ENCODE measurements around the gene PCDH18.
"Not testable (repeated sequence)": the region's sequence is repeated elsewhere in the genome, so short reads cannot be mapped to it uniquely, and the experiment has no call there.

The PCDH18 gene, protein sequence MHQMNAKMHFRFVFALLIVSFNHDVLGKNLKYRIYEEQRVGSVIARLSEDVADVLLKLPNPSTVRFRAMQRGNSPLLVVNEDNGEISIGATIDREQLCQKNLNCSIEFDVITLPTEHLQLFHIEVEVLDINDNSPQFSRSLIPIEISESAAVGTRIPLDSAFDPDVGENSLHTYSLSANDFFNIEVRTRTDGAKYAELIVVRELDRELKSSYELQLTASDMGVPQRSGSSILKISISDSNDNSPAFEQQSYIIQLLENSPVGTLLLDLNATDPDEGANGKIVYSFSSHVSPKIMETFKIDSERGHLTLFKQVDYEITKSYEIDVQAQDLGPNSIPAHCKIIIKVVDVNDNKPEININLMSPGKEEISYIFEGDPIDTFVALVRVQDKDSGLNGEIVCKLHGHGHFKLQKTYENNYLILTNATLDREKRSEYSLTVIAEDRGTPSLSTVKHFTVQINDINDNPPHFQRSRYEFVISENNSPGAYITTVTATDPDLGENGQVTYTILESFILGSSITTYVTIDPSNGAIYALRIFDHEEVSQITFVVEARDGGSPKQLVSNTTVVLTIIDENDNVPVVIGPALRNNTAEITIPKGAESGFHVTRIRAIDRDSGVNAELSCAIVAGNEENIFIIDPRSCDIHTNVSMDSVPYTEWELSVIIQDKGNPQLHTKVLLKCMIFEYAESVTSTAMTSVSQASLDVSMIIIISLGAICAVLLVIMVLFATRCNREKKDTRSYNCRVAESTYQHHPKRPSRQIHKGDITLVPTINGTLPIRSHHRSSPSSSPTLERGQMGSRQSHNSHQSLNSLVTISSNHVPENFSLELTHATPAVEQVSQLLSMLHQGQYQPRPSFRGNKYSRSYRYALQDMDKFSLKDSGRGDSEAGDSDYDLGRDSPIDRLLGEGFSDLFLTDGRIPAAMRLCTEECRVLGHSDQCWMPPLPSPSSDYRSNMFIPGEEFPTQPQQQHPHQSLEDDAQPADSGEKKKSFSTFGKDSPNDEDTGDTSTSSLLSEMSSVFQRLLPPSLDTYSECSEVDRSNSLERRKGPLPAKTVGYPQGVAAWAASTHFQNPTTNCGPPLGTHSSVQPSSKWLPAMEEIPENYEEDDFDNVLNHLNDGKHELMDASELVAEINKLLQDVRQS

DNA sequence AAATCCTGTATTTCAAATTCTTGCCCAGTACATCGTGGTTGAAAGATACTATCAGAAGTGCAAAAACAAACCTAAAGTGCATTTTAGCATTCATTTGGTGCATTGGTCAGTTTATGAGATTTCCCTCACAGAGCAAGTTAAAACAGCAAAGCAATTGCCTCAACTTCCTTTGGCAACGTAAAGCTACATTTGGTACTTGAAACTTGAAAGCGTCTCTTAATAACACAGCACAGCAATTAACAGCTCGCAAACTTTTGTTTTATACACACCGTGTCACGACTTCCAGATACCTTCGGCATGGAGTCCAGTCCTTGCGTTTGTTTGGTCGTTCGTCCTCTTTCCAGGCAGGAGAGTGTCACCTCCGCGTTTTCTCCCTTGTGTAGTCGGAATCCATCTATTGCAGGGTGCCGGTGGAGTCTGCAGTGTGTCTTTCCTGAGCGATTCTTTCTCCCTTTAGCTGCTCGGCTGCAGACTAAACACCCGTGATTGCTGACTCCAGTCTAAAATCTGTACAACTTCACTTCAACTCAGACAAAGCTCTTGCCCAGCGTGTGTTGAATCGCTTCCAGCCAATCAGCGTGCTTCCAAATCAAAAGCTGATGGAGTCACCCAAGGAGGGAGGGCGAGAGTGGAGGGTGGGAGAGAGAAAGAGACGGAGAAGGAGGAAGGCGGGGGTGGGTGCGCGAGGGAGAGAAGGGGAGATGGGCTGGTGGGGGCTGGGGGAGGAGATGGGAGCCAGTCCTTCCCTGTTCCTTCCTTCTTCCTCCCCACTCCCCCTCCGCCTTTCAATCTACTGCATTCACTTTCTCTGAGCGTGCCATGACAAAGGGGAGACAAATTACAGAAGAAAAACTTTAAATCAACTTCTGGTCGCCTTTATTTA is at the start of gene PCDH18:
TSS of gene PCDH18 (minus strand) at position 509 of the 883 bp plus-strand sequence. CDS start at position 103, 406 bp downstream.
- no peak for DNase-seq

DNA sequence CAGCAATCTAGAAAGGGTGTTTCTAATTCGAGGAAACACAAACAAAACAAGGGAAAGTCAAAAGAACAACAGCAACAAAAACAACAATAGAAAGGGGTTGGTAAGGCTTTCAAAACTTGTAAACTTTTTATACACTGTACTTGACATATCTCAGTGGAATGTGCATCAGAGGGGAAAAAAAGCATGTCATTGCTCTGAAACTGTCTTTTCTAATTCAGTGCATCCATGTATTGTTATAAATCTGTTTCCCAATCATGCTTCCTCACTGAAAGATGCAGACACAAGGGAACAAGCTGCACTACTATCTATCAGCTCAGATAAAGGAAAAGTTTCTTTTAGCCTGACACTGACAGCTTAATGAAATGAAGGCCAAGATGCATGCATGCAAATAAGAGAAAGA is 44.2 kb upstream of the PCDH18 start:
- DNase-seq = no peak

DNA sequence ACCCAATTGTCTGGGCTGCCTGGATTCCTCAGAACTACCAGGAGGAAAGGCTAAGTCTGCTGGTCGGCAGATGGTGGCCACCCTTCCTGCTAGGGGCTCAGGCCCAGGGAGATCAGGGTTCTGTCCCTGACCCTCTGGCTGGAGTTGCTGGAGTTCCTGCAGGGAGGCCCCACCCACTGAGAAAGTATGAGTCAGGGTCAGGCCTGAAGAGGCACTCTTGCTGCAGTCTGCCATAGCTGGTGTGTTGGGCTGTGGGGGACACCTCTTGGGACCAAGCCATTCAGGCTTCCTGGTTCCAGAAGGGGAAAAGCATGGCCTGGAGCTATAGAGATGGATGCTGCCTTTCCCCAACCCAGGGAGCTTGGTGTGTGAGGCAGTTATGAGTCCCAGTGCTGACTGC is 40.4 kb upstream of the PCDH18 start:
- no peak for DNase-seq

DNA sequence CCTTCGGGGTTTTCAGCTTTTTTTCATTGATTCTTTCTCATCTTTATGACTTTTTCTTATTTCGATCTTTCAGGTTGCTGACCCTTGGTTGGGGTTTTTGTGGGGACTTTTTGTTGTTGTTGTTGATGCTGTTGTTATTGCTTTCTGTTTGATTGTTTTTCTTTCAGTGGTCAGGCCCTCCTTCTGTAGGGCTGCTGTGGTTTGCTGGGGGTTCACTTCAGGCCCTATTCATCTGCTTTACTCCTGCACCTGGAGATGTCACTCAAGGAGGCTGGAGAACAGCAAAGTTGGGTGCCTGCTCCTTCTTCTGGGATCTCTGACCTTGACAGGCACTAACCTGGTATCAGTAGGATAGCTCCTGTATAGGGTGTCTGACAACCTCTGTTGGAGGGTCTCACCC is 39.9 kb upstream of the PCDH18 start:
- DNase-seq = no peak

DNA sequence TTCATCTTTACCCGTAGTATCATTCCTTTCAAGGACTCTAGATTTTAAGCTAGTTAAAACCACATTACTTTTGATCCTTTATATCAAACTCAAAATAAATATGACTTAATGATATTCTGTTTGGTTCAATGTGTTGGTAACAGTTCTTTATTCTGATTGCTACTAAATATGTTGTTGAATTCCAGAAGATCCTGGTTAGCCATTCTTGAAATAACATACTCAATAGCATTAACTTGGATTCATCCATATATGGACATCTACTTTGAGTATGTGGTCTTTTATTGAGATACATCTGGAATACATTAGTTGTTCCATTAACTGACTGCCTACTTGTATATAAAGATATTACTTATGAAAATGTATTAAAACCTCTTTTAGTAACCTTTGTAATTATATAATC is 27.5 kb upstream of the PCDH18 start:
- no peak for DNase-seq

DNA sequence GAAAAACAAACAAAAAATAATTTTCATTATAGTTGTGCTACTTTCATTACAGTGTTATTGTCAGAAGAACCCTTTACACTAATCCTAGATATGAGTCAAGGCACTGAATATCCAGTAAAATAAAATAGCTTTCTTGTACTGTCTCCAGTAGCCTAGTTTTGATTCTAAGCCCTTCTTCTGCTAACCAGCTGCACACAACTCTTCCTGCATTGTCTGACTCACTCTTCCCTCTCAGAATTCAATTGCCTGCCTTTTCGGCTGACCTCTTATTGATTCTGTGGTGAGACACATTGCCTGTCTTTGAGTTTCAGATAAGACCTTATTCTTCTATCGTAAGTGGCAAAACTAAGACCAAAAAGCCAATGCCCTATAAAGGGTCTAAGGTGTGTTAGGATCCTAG is 26.7 kb upstream of the PCDH18 start:
- no peak for DNase-seq

DNA sequence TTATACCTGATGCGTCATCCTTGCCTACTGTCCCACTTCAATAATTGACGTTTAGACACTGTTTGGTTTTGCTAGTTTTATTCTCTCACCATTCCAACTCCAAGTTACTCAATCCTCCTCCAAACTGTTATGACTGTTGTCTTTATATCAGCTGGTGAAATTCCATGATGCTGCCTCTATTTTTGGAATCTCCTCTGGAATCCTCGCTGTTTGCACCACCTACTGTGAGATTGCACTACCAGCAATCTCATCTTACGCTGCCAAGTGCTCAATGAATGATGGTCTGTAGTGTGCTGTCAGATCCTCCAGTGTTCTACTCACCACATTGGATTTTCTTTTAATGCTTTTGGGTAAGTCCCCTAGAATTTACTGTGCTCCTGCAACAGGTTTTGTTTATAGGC is 13.2 kb upstream of the PCDH18 start:
- DNase-seq = no peak

DNA sequence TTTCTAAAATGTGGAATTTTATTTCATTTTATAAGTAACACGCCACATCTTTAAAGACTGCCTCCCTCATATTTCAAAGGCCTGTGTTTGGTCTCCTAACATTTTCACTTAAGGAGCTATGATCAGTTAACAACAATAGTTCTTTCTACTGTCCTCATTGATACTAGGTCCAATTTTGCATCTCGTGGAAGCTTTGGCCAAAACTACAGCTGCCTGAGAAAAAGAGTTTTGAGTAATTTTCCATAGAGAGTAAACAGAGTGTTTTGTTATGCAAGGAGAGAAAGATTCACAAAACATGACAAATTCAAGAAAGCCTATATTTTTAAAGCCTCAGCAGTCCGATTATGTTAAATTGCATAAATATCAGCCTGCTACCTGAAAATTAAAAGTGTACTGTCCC is 11.4 kb upstream of the PCDH18 start:
- DNase-seq = no peak

DNA sequence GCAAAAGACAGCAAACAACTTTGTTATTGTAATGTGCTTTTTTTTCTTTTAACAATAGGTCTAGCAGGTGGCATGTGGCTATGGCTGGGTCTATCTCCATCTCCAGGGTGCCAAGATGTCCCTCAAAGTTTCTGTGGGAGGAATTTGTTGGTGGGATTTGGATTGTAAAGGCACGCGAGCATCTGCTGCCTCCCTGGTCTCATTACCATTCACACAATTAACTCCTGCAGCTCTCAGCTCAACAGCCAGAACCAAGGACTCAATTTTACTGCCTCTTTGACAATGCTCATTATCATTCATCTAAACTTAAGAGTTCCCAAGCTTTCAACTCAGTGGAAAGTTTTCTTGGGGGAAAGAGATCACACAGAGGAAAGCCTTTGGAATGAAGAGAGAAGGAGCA is 10.9 kb upstream of the PCDH18 start:
- DNase-seq = no peak

DNA sequence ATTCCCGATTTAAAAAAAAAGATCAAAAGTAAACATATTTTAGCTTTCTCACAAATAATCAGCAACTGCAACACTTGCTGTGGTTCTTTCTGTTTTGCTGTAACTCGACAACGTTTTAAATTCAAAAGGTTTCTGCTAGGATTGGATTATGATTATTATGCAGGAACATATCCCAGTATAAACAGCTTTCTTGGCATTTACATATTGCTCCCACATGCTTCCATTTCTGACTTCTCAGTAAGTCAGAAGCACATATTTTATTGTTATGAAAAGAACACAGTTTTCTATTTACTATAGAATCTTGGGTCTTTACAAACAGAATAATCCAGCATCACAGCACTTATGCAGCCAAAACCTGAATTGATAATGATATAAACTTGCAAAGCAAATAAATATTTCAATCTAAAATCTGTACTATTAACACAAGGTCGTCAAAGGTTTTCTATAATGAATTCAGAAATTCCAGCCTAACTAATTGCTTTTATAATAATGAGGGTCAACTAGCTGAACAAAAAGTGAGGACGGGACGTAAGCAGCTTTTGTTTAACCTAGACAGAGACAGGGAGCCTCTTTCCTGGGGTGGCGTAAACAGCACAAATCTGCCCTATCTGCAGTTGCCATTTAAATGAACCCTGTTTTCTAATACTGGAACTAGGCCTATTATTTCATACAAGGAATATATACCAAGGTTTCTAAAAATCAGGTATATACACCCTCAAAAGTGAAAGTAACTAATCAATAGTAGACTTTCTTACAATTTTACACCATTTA is 9.8 kb upstream of the PCDH18 start:
- no peak for DNase-seq

DNA sequence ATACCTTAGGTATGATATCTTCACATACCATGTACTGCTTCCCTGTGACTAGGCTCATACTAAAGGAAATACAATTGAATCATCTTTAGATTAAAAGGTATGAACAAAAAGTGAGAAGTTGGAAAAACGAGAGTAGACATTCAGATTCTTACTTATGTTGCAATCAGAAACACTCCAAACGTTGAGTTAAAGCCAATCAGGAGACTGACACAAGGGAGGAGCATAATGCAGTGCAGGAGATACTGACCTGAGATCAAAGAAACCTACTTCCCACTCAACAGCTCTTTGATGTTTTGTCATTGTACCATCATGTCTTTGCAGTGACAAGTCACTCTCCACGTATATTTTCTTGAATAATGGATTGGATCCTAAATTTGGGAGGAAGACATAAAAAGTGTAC is 8.9 kb upstream of the PCDH18 start:
- no peak for DNase-seq

DNA sequence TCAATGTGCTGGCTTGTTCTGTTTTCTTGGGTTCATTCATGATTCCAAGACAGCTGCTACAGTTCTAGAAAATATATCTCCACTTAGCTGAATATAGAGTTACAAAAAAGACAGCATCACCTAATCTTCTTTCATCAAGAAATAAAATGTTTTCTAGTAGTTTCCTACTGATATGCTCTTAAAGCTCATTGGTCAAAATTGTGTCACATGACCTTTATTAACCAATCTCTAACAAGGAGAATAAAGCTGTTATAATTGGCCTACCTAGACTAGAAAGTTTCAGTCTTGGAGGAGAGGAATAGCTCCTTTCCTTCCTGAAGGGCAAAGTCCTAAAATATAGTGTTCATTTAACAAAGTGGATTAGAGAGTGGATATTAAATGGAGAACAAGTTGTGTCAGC is 8.1 kb upstream of the PCDH18 start:
- no peak for DNase-seq

DNA sequence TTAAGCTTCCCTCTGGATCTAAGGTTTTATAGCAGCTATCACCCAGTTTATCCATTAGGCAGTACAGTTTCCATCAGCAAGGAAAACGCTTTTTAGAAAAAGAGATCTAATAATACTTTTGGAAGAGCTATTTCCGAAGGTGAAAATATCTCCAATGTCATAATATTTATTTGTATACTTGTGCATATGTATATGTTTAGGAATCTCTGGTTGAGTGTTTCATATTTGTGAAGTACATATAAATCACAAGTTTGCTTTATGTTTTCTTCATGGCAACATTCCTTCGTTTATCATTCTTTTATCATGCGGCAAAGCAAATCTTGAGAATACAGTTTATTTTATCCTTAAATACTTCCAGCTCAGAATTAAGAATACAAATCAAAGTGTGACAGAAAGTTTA is 6.2 kb upstream of the PCDH18 start:
- DNase-seq = no peak

DNA sequence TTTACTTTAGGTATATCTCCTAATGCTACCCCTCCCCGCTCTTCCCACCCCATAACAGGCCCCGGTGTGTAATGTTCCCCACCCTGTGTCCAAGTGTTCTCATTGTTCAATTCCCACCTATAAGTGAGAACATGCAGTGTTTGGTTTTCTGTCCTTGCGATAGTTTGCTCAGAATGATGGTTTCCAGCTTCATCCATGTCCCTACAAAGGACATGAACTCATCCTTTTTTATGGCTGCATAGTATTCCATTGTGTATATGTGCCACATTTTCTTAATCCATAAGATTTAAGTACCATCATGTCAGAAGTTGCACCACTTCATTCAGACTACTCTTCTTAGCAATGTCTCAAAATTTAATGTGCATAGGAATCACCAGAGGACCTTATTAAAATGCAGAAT is 5.5 kb upstream of the PCDH18 start:
- not testable (repeated sequence) for DNase-seq

DNA sequence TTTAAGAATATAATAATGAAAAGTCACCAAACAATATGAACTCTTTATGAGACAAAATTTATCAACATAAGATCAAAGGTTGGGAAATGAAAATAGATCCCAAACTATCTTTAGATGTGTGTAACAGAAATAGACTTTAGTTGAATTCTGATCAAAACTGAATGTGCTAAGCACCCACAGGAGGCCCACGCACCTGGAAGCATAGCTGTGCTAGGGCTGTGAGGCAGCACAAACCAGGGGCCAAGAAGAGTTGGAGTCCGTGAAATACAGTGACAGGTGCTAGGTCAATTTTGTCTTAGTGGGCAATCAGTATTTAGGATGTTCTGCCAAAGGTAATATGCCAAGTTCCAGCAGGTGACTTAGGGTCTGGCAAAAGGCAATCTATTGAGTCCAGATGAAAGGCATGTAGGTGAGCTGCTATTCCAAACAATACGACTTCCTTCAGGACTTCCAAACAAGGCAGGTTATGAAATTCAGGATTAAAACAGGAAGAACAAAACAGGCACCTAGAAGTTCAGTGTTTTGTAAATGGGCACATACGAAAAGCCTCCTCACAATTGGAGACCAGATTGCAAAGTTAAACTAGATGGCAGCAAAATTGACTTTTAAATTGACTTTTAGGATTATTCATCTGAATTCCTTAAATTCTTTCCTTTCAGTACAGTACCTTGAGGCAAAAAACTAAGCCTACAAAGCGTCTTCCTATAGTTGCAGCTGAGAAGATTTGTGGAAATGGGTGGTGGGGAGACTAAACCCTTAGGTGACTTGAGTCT is 4.7 kb upstream of the PCDH18 start:
- no peak for DNase-seq

DNA sequence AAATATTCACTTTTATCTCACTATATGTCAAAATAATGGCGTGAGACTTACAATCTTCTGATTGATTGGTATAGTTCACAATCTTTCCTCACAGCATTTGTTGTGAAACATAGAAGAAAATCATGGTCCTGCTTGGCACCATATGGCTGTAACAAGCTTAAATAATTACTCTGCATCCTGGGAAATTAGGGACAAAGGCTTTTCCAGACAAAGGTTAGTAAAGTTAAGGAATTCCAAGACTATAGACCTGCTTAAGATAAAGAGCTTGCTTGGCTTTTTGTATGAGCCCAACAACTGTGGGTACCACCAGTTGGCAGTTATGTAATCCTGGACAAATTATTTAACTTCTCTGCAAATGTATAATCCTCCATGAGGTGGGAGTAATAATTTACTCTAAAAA is 3.4 kb upstream of the PCDH18 start:
- no peak for DNase-seq

DNA sequence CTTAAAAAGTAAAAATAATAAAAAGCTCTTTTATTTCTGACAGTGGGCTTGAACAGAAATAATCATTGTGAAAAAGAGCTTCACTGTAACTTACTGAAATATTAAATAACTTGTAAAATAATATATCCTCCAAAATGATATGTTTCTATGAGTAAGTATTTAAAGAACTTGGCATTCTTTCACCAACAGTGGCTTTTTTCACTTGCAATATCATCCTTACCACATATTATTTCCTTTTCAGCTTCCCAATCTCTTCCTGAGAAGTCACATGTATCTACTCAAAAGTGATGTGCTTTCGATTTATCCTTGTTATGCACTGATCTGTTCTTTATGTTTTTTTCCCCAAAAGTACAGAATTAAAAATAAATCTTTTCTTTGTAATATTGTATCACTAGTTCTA is 2.2 kb upstream of the PCDH18 start:
- no peak for DNase-seq

DNA sequence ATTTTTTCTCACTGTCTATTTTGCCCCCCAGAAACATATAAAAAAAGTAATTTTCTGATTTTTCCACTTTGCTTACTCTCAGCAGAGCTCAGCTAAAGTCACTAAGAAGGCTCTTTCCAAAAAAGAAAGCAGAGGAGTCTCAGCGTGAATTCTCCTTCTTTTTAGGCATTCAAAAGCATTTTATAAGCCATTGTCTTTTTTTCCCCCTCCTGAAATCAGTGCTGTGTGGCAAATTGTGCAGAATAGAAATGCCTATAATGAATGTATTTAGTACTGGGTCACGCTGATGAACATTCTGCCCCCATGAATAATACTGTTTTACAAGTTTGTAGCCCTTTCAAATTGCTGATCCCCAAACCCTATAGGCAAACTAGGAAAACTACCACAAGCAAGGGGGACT is 1.6 kb upstream of the PCDH18 start:
- DNase-seq = no peak

DNA sequence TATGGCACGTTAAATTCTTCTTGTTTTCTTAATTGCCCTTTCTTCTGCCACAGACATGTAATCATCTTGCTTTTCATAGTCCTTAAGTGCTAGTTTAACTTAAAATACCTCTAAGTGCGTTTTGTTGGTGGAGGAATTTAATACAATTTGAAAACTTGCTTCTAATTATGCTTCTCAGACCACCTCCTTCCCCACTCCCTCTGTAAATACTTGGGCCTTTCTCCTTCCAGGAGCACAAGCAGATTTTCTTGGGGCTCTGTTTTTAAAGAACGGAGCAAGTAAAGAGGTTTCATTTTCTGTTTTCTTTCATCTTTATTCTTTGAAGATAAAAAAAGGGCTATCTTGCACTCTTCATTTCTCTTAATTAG is 559 bp upstream of the PCDH18 start:
- no peak for DNase-seq

DNA sequence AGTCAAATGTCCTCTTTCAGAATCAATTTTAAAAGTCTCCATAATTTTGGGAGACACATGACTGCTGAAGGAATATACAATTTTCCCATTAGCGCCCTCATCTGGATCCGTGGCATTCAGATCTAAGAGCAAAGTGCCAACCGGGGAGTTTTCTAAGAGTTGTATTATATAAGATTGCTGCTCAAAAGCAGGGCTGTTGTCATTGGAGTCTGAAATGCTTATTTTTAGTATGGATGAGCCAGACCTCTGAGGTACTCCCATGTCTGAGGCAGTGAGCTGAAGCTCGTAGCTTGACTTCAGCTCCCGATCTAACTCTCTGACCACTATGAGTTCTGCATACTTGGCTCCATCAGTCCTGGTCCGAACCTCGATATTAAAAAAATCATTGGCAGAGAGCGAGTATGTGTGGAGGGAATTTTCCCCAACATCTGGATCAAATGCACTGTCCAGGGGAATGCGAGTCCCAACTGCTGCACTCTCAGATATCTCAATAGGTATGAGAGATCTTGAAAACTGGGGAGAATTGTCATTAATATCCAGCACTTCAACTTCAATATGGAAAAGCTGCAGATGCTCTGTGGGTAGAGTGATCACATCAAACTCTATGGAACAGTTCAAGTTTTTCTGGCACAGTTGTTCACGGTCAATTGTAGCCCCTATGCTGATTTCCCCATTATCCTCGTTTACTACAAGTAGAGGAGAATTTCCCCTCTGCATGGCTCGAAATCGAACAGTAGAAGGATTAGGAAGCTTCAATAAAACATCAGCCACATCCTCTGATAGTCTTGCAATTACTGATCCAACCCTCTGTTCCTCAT is 917 bp downstream of the PCDH18 start:
- DNase-seq = no peak

Measured in activated CD4-positive, alpha-beta T cell treated with anti-CD3 and anti-CD28 coated beads, Interleukin-2, amount 50 U/mL, for 1 hour (primary cell).